Stimulated activated CD4-positive, alpha-beta T cell treated with anti-CD3 and anti-CD28 coated beads, Interleukin-15, amount 100 ng/mL, for 1 hour (primary cell): ENCODE data around the gene MYO19.
A peak's percentile ranks its signal among the peaks of the same experiment; 100 is the strongest.

Source experiments
- DNase-seq, 2 donors: peaks; one replicate each; pipeline ENCODE4 v3.0.0-alpha.2; 2020; ENCODE audit warnings: low read depth in 1 of 2, low spot score in 1 of 2

The MYO19 gene

GRCh38 chr17:36534840-36535668 lies at the start of gene MYO19, which contains the start of gene PIGW:
Gene MYO19, minus strand, starts transcription at chr17:36534868. Its CDS starts 2,330 bp downstream, at chr17:36532538.
Gene PIGW, plus strand, starts transcription at chr17:36534987. Its CDS starts 2,115 bp downstream, at chr17:36537102.
- peak; percentile 69 to 83 for DNase-seq

GRCh38 chr17:36583787-36584186 lies 49.1 kb upstream of the MYO19 start:
- no peak for DNase-seq

GRCh38 chr17:36578671-36579070 lies 44.0 kb upstream of the MYO19 start:
- DNase-seq, result no peak

- DNase-seq, result no peak
Measured at GRCh38 chr17:36576793-36577192, 42.1 kb upstream of the MYO19 start.

- no peak for DNase-seq
Measured at GRCh38 chr17:36575028-36575427, 40.4 kb upstream of the MYO19 start.

- no peak for DNase-seq
Measured at GRCh38 chr17:36566081-36566480, 31.4 kb upstream of the MYO19 start.

GRCh38 chr17:36553459-36553858 lies 18.8 kb upstream of the MYO19 start:
- DNase-seq, result no peak

GRCh38 chr17:36550491-36551417 lies 16.1 kb upstream of the MYO19 start:
- DNase-seq, result no peak

- no peak for DNase-seq
Measured at GRCh38 chr17:36547776-36548175, 13.1 kb upstream of the MYO19 start.

GRCh38 chr17:36546418-36547093 lies 11.9 kb upstream of the MYO19 start:
- no peak for DNase-seq

- peak; percentile 93 to 95 for DNase-seq
Measured at GRCh38 chr17:36545465-36546417, 11.1 kb upstream of the MYO19 start.

- DNase-seq, result no peak
Measured at GRCh38 chr17:36545077-36545464, 10.4 kb upstream of the MYO19 start.

GRCh38 chr17:36544307-36545076 lies 9.8 kb upstream of the MYO19 start, which contains the start of gene GGNBP2:
Gene GGNBP2, plus strand, starts transcription at chr17:36544919. Its CDS starts 806 bp downstream, at chr17:36545725.
- peak; percentile 84 to 86 for DNase-seq

- DNase-seq, result no peak
Measured at GRCh38 chr17:36544044-36544306, 9.3 kb upstream of the MYO19 start.

- DNase-seq, result no peak
Measured at GRCh38 chr17:36542755-36543154, 8.1 kb upstream of the MYO19 start.

GRCh38 chr17:36540696-36541095 lies 6.0 kb upstream of the MYO19 start:
- DNase-seq, result no peak

- DNase-seq, result no peak
Measured at GRCh38 chr17:36535669-36536081, 1.0 kb upstream of the MYO19 start.

GRCh38 chr17:36533935-36534839 lies 481 bp downstream of the MYO19 start:
- peak; percentile 25 to 30 for DNase-seq
